Choroid plexus epithelial cell (primary cell): ENCODE results near the gene UAP1L1.

Experiments used
- DNase-seq: peaks from one replicate; pipeline ENCODE4 v3.0.0-alpha.2; 2010; ENCODE audit warnings: low read depth
- H3K4me3 ChIP-seq: 2 replicates; pipeline ENCODE4 v1.5.1; 2011; ENCODE audit warnings: low read depth, mild to moderate bottlenecking, control low read depth, low read length, moderate library complexity
- TF ChIP-seq, protein P1 (sequence below): conservative IDR thresholded peaks from 2 replicates; pipeline ENCODE4 v1.5.1; 2011; ENCODE audit warnings: low read depth, mild to moderate bottlenecking, control low read depth, inconsistent platforms, low read length, moderate library complexity

UAP1L1 gene

GRCh38 chr9:137073992-137074399, 3.3 kb upstream of the UAP1L1 start:
- DNase-seq, result no peak

DNA sequence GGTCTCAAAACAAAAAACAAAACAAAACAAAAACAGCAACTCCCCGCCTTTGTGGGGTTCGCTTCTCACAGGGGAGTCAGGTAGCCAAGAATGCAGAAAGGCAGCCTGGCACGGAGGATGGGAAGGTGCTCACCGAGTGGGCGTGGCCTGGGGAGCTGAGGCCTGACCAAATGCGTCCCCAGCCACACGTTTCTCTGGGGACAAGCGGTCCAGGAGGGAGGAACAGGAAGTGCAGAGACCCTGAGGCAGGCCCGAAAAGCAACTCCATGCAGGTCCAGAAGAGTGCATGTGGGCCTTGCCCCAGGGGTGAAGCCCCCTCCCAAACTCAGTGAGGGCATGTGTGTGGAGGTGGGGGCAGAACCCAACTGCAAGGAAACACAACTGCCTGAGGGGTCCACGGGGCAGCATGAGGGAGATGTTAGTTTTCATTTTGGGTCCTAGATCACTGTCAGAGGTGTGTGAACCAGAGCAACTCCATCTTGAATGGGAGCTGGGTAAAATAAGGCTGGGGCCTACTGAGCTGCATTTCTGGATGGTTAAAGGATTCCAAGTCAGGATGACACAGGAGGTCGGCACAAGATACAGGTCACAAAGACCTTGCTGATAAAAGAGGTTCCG, 2.6 kb upstream of the UAP1L1 start:
- H3K4me3 ChIP-seq, result no peak overlapping the region
- TF ChIP-seq, protein P1, sequence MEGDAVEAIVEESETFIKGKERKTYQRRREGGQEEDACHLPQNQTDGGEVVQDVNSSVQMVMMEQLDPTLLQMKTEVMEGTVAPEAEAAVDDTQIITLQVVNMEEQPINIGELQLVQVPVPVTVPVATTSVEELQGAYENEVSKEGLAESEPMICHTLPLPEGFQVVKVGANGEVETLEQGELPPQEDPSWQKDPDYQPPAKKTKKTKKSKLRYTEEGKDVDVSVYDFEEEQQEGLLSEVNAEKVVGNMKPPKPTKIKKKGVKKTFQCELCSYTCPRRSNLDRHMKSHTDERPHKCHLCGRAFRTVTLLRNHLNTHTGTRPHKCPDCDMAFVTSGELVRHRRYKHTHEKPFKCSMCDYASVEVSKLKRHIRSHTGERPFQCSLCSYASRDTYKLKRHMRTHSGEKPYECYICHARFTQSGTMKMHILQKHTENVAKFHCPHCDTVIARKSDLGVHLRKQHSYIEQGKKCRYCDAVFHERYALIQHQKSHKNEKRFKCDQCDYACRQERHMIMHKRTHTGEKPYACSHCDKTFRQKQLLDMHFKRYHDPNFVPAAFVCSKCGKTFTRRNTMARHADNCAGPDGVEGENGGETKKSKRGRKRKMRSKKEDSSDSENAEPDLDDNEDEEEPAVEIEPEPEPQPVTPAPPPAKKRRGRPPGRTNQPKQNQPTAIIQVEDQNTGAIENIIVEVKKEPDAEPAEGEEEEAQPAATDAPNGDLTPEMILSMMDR, result no peak
- DNase-seq, result no peak

More at GRCh38 chr9:137073992-137074399, 3.3 kb upstream of the UAP1L1 start:
- TF ChIP-seq, protein P1, result no peak
- no peak overlapping the region for H3K4me3 ChIP-seq

DNA sequence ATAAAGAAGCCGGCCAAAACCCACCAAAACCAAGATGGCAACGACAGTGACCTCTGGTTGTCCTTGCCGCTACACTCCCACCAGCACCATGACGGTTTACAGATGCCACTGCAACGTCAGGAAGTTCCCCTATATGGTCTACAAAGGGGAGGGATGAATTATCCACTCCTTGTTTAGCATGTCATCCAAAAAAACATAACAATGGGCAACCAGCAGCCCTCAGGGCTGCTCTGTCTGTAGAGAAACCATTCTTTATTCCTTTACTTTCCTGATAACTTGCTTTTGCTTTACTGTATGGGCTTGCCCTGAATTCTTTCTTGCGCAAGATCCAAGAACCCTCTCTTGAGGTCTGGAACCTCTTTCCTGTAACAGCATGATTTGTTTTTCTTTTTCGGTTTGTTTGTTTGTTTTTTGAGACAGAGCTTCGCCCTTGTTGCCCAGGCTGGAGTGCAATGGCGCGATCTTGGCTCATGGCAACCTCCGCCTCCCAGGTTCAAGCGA, 2.0 kb upstream of the UAP1L1 start:
- no peak for DNase-seq
- H3K4me3 ChIP-seq, result no peak overlapping the region
- TF ChIP-seq, protein P1, result no peak

DNA sequence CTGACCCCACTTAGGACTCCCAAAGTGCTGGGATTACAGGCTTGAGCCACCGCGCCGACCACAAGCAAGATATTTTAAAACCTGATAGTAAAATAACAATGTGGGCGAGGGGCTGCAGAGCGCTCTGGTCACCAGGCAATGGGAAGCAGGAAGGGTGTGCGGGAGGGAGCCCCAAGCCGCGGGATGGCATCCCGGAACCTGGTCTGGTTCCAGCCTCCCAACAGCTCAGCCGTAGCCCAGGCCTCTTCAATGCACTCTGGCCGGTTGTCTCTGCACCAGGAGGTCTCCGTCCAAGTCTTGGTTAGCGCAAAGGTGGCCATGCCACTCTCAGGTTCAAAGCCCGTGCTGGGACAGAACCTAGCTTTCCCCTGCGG, 694 bp upstream of the UAP1L1 start:
- TF ChIP-seq, protein P1, result no peak
- H3K4me3 ChIP-seq, result peak overlapping the region; percentile 74
- no peak for DNase-seq

DNA sequence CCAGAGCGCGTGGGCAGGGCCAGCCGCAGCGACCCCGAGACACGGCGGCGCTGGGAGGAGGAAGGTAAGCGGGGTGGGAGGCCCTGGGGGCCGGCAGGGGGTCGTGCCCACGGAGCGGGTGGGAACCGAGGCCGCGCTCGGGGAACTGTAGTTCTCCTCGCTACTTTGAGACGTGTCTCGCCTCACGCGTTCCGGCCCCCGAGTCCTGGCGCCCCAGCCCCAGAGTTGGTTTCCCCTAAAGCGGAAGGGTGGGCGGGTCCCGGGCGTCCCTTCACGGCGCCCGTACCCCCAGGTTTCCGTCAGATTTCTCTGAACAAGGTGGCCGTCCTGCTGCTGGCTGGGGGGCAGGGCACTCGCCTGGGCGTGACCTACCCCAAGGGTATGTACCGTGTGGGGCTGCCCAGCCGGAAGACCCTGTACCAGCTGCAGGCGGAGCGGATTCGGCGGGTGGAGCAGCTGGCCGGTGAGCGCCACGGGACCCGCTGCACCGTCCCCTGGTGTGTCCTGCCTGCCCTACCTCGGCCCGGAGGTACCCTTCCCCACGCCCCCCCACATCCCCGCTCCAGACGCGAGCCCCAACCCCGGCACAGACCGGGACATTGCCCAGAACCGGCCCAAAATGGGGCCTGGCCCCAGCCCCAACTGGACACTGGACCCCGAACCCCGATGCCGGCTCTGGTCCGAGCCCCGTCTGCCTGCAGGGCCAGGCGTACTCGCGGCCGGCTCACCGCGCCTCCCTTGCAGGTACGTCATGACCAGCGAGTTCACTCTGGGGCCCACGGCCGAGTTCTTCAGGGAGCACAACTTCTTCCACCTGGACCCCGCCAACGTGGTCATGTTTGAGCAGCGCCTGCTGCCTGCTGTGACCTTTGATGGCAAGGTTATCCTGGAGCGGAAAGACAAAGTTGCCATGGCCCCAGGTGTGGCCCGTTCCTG, 709 bp downstream of the UAP1L1 start:
- peak; percentile 11 for DNase-seq
- TF ChIP-seq, protein P1, result no peak
- H3K4me3 ChIP-seq, result peak overlapping the region; percentile 74

DNA sequence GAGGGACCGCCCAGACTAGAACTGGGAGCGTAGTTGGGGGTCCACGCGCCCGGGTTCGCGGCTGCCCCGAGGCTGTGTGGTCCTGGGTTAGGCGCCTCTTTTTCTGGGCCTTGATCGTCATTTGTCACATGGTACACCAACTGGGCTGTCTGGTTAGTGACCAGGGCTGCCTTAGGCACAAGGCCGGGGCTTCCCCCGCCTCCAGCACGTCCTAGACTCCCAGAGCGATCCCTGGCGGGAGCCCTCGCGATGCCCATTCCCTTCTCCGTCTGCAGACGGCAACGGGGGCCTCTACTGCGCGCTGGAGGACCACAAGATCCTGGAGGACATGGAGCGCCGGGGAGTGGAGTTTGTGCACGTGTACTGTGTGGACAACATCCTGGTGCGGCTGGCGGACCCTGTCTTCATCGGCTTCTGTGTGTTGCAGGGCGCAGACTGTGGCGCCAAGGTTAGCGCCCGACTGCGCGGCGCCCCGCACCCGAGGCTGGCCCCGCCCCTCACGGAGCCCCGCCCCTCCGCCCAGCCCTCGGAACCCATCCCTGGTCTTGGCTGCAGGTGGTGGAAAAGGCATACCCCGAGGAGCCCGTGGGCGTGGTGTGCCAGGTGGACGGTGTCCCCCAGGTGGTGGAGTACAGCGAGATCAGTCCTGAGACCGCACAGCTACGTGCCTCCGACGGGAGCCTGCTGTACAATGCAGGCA, 1.5 kb downstream of the UAP1L1 start:
- peak overlapping the region; percentile 74 for H3K4me3 ChIP-seq
- peak; percentile 9 for DNase-seq
- TF ChIP-seq, protein P1, result no peak
